HG03354 (cell line): ENCODE measurements around the gene KCNC3.

Source experiments
- ATAC-seq: cut with Tn5 transposase; IDR thresholded peaks from one replicate; pipeline ENCODE4 v1.9.1; 2021; ENCODE audit warnings: mild to moderate bottlenecking; ENCODE audit not compliant: unreplicated experiment, poor library complexity, severe bottlenecking

The KCNC3 gene

DNA sequence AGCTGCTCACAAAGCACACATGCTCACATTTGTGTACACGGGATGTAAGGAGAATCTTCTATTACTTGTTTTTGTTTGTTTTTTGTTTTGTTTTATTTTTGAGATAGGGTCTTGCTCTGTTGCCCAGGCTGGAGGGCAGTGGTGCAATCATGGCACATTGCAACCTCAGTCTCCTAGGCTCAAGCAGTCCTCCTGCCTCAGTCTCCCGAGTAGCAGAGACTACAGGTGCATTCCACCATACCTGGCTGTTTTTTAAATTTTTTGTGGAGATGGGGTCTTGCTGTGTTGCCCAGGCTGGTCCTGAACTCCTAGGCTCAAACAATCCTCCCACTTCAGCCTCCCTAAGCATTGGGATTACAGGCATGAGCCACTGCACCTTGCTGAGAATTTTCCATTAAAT, 41.8 kb downstream of the KCNC3 start:
- ATAC-seq: no peak

DNA sequence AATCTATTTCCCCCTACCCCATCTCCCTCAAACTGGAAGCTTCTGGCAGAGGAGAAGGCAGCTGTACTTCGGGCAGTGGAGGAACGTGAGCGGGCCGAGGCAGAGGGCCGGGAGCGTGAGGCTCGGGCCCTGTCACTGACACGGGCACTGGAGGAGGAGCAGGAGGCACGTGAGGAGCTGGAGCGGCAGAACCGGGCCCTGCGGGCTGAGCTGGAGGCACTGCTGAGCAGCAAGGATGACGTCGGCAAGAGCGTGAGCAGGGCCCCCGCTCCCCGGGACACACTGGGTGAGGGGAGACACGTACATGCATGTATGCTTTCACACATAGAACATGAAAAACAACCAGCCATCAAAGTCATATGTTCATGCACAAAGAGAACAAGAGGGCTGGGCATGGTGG, 42.7 kb downstream of the KCNC3 start:
- no peak for ATAC-seq

DNA sequence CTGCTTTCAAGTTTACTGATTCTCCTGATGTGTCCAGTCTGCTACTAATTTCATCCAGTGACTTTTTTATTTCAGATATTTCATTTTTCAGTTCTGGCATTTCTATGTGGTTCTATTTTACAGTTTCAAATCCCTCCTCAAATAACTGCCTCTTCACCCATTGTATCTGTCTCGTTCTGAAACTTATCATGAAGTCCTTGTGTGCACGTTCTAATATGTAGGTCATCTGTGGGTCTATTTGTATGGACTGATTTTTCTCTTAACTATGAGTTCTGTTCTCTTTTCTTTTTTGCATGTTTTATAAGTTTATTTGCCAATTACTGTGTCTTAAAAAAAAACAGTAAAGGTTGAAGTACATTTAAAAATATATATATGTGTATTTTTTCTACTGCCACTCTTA, 43.3 kb downstream of the KCNC3 start:
- no peak for ATAC-seq

DNA sequence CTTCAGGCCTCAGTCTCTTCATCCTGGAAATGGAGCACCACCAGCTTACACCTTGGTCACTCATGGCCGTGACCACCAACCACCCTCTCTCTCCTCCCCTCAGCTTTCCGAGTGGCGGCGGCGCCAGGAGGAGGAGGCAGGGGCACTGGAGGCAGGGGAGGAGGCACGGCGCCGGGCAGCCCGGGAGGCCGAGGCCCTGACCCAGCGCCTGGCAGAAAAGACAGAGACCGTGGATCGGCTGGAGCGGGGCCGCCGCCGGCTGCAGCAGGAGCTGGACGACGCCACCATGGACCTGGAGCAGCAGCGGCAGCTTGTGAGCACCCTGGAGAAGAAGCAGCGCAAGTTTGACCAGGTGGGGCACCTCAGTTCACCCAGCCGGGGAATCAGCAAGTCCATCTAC, 47.7 kb downstream of the KCNC3 start:
- no peak for ATAC-seq

DNA sequence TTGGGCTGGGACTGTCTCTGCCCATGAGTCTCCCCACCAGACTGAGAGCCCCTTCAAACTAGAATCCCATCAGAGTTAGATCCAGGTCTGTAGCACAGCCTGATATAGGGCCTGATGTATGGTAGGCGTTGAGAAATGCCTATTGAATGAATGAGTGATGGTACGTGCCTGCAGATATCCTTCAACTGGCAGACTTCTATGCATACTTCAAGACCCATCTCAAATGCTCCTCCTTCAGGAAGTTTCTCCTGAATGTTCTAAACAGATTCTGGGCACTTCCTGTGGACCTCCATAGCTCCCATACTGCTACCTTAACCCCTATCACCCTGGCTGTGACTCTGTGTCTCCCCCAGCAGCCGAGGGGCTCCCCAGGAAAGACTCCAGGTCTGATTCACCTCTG, 48.2 kb downstream of the KCNC3 start:
- ATAC-seq: no peak

DNA sequence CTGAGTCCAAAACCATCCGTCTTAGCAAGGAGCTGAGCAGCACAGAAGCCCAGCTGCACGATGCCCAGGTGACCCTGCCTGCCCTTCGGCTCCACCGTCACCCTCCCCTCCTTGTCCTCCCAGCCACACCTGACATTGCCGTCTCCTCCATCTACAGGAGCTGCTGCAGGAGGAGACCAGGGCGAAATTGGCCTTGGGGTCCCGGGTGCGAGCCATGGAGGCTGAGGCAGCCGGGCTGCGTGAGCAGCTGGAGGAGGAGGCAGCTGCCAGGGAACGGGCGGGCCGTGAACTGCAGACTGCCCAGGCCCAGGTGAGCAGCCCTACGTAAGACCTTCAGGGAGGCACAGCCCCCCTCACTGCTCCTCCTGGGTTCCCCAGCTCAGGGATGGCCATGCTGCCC, 49.1 kb downstream of the KCNC3 start:
- ATAC-seq: no peak

DNA sequence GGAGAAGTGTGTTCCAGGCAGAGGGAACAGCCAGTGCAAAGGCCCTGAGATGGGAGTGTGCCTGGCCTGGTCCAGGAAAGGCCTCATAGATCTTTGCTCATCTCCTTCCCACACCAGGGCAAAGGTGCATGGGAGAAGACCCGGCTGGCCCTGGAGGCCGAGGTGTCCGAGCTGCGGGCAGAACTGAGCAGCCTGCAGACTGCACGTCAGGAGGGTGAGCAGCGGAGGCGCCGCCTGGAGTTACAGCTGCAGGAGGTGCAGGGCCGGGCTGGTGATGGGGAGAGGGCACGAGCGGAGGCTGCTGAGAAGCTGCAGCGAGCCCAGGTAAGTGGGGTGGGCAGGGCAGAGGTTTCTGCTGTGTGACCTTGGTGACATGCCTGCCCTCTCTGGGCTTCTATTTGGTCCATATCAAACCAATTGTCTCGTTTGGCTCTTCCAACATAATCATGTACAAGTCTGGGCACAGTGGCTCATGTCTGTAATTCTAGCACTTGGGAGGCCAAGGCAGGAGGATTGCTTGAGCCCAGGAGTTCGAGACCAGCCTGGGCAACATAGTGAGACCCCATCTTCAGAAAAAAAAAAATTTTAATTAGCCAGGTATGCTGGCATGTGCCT, 51.1 kb downstream of the KCNC3 start:
- no peak for ATAC-seq

DNA sequence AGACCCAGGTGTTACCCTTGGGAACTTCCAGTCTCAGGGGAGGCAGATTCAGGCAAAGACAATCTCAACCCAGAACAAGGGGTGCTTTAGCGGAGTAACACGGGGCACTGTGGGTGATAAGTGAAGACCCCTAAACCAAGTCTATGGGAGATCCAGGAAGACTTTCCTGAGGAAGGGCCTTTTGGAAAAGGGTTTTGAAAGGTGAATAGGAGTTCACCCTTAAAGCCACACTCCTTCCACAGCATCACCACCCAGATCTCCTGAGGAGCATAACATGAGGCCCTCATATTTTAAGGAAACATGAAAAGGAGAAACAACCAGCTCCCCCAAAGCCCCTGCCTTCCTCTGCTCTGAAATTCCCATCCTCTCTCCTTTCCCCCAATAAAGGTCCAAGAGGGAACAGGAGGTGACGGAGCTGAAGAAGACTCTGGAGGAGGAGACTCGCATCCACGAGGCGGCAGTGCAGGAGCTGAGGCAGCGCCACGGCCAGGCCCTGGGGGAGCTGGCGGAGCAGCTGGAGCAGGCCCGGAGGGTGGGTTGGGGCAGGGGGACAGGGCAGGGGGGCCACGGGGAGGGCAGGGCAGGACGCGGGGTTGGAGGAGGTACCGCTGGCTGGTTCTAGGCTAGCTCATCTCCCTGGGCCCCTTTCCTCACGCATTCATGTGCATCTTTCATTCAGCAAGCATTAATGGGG, 52.7 kb downstream of the KCNC3 start:
- ATAC-seq: no peak

DNA sequence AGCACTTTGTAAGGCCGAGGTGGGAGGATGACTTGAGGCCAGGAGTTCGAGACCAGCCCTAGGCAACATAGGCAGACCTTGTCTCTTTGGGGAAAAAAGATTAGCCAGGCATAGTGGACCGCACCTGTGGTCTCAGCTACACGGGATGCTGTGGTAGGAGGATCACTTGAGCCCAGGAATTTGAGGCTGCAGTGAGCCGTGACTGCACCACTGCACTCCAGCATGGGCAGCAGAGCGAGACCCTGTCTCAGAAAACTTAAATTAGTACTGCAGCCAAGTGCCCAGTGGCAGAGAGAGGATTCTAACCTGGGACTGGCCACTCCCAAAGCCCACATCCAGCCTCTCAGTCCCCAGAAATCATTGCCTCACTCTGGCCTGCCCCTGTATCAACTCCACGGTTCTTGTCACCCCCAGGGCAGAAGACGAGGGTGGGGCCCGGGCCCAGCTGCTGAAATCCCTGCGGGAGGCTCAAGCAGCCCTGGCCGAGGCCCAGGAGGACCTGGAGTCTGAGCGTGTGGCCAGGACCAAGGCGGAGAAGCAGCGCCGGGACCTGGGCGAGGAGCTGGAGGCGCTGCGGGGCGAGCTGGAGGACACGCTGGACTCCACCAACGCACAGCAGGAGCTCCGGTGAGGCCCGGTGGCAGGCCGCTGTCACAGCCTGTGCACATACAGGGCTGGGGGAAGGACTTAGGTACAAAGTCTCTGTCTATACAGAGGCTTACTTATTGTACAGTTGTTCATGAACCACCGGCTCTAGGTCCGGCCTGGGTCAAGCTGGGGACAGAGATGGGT, 53.4 kb downstream of the KCNC3 start:
- no peak for ATAC-seq

DNA sequence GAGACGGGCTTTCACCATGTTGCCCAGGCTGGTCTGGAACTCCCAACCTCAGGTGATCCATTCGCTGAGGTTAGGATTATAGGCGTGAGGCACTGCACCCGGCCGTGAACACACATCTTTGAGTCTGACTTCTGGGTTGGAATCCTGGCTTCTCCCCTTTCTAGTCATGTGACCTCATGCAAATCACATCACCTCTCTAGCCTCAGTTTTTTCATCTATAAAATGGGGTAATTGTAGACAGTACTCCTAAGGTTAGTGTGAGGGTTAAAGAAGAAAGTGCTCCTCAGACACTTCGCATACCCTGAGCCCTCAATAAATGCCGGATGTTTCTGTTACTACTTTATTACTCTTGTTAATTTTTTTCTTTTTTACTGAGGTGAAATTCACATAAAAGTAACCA, 55.4 kb downstream of the KCNC3 start:
- ATAC-seq: no peak

DNA sequence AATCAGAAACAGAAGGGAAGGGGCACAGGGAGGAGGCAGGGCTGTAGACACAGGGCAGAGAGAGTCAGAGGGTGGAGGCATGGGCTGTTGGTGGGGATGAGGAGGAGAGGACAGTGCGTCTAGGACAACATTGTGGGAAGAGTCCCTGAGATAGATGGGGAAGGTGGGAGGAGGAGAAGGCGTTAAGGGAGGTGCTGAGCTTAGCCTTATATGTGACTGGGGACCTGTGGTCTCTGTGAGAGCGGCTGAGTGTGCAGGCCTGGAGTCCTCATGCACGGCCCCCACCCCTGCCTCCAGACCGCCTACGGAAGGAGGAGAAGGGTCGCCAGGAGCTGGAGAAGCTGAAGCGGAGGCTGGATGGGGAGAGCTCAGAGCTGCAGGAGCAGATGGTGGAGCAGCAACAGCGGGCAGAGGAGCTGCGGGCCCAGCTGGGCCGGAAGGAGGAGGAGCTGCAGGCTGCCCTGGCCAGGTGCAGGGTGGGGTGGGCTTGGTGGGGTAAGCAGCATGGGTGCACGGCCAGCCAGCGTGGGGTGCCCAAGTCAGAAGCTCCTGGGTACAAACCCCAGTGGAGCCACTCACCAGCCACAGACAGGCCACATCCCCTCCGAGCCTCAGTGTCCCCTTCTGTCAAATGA, 56.8 kb downstream of the KCNC3 start:
- ATAC-seq: no peak

DNA sequence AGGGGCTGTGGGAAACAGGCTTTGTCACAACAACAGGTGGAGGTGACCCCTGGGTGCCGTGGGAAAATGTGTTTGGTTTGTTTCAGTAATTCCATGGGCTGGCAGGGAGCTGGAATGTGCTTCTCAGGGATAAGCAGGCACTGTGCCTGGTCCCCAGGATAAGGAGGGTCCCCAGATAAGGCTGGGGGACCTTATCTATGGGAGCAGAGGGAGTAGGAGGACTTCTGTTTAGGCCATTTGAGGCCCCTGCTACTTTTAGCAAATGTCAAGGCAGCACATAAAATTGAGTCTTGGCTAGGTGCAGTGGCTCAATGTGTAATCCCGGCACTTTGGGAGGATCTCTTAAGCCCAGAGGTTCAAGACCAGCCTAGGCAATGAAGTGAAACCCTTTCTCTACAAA, 59.5 kb downstream of the KCNC3 start:
- no peak for ATAC-seq

DNA sequence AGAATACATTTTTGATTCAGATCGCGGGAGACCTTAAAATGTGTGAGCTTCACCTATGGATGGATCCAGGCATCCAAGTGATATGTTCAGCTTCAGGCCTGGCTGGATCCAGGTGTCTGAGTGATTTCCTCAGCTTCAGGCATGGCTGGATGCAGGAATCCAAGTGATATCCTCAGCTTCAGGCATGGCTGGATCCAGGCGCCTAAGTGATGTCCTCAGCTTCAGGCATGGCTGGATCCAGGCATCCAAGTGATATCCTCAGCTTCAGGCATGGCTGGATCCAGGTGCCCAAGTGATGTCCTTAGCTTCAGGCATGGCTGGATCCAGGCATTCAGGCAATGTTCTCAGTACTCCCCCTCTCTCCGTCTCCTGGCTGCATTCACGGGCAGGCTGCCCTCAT, 60.7 kb downstream of the KCNC3 start:
- ATAC-seq: no peak

DNA sequence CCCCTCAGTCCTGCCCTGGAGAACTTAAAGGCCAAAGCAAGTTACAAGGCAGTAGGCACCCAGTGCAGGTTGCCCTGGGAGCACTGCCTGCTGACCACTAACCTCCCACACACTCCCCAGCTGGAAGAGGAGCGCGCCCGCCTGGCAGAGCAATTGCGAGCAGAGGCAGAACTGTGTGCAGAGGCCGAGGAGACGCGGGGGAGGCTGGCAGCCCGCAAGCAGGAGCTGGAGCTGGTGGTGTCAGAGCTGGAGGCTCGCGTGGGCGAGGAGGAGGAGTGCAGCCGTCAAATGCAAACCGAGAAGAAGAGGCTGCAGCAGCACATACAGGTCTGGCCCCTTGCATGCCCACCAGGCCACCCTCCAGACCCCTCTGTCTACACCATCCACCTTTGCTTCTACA, 61.1 kb downstream of the KCNC3 start:
- no peak for ATAC-seq

DNA sequence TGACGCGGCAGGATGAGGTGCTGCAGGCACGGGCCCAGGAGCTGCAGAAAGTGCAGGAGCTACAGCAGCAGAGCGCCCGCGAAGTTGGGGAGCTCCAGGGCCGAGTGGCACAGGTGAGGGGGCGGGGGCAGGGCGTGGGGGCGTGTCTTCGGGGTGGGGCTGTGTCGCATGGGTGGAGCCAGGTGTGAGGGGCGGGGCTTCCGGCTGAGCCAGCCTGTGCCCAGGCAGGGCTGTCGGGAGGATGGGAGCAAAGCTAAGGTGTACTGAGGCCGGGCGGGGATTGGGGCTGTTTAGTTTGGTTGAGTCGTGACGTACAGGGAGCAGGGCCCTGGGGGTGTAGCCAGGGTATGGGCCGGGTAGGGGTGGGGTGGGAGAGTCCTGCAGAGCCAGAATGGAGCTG, 62.3 kb downstream of the KCNC3 start:
- ATAC-seq: no peak

DNA sequence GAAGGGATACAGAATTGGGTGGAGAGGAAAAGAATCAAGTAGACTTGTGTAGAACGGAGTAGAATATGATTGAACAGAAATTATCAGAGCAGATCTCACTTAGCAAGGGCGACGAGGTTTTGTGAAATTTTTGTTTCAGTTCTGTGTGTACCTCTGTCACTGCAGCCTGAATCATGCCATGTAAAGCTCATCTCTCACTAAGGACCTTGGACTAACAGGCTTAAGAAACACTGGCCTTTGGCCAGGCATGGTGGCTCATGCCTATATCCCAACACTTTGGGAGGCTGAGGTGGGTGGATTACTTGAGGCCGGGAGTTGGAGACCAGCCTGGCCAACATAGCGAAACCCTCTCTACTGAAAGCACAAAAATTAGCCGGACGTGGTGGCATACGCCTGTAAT, 63.1 kb downstream of the KCNC3 start:
- no peak for ATAC-seq

DNA sequence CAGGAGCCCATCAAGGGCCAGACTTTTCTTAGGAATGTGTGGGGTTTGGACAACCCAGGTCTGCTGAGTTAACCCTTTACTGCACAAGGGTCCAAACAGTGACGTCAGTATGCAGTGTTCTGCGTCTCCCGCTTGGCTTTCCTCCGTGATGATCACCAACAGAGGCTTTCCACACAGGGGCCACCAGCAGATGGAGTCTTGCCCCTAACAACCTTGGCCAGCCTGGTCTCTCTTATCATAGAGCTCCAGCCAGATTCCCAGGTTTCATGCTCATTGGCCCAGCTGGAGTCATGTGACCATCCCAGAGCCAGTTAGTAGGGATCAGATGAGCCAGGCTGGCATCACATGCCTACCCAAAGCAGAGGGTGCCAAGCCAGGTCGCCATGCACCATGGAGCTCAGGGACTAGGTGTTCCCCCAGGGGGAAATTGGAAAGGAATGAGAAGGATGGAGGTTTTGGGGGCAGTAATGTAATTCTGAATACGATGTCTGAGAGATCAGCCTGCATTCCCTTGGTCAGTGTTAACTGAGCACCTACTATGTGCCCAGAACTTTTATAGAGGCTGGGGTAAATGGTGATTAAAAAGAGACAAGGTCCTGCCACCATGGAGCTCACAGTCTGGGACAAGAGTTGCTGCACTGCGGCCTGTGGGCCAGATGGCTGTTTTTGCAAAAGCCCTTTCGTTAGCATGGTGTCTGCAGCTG, 64.5 kb downstream of the KCNC3 start:
- ATAC-seq: no peak

DNA sequence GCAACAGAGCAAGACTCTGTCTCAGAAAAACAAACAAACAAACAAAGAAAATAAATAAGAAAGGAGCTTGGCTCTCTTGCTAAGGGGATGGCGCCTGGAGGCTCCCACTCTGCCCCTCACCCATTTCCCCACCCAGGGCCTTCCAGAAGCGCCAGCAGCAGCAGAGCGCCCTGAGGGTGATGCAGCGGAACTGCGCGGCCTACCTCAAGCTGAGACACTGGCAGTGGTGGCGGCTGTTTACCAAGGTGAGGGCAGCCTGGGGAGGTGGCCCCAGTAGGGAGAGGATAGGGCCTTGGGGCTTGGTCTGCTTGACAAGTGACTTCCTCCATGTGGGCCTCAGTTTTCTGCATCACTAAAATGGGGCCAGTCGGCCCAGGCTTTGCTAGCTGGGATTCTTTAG, 66.0 kb downstream of the KCNC3 start:
- ATAC-seq: no peak
